Left ventricle myocardium inferior (tissue), 1 donor: Measurements from ENCODE around the gene FSIP2. TPM values are rescaled to one million over a fixed set of nuclear protein-coding genes. Genes with fewer than 3 reads are reported as not detected.
"Not testable (repeated sequence)": the region's sequence is repeated elsewhere in the genome, so short reads cannot be mapped to it uniquely, and the experiment has no call there.

ENCODE experiments used
- DNase-seq: peaks from one replicate; pipeline ENCODE4 v3.0.0-alpha.2; 2020
- H3K27ac ChIP-seq: fragments of 200-600 bp; replicated peaks from 2 replicates; pipeline ENCODE4 v1.8.0; 2021
- H3K27me3 ChIP-seq: fragments of 200-600 bp; 2 replicates; pipeline ENCODE4 v1.8.0; 2021; ENCODE audit warnings: low read depth
- H3K36me3 ChIP-seq: fragments of 200-600 bp; 2 replicates; pipeline ENCODE4 v1.8.0; 2021
- H3K4me1 ChIP-seq: fragments of 200-600 bp; 2 replicates; pipeline ENCODE4 v1.8.0; 2021
- H3K4me3 ChIP-seq: fragments of 200-600 bp; 2 replicates; pipeline ENCODE4 v1.8.0; 2021; ENCODE audit warnings: mild to moderate bottlenecking, moderate library complexity
- H3K9me3 ChIP-seq: fragments of 200-600 bp; replicated peaks from 2 replicates; pipeline ENCODE4 v1.8.0; 2021
- intact Hi-C: fragments of 100-400 bp; cut with micrococcal nuclease; formaldehyde crosslinking; loops from one replicate; pipeline ENCODE4 v1.11.0; 2022
- total RNA-seq: library from RNA; stranded (reverse); fragmentation: NEBNext Ultra II Directional; extraction: Animal tissue kit (Norgen Biotek cat#: 25700); gene quantifications from one replicate; pipeline ENCODE4 v1.2.1, GENCODE V29; 2021
- TF ChIP-seq, protein P1 (sequence below): fragments of 200-600 bp; IDR thresholded peaks from 2 replicates; pipeline ENCODE4 v1.8.0; 2021; ENCODE audit warnings: antibody characterized with exemption, mild to moderate bottlenecking, borderline replicate concordance
- donor health status: DM: no; HTN: yes; CAD: no; lungs with severe emphysema.

FSIP2 gene
- total RNA-seq, 1 donor from 2014 or later: 0.05 TPM

DNA sequence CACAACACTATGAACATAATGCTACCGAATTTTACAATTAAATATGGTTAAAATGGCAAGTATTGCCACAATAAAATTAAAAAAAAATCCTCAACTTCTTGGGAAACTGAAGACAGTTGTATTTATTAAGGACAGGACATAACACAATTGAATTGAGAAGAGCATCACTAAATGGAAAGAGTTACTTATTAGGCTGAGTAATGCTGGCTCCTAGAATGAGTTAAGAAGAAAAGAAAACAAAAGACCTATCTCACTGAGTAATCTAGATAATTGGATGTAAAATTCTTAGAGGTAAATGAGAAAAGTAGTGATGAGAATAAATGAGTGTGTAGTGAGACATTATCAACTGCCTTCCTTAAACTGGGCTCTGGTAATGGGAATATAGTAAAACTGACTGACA is 121.7 kb downstream of the FSIP2 start:
- no peak overlapping the region for H3K27ac ChIP-seq
- H3K9me3 ChIP-seq: peaks cover 12% of the 10 kb centered on the region
- no peaks in the 10 kb centered on the region for H3K4me1 ChIP-seq
- TF ChIP-seq, protein P1, sequence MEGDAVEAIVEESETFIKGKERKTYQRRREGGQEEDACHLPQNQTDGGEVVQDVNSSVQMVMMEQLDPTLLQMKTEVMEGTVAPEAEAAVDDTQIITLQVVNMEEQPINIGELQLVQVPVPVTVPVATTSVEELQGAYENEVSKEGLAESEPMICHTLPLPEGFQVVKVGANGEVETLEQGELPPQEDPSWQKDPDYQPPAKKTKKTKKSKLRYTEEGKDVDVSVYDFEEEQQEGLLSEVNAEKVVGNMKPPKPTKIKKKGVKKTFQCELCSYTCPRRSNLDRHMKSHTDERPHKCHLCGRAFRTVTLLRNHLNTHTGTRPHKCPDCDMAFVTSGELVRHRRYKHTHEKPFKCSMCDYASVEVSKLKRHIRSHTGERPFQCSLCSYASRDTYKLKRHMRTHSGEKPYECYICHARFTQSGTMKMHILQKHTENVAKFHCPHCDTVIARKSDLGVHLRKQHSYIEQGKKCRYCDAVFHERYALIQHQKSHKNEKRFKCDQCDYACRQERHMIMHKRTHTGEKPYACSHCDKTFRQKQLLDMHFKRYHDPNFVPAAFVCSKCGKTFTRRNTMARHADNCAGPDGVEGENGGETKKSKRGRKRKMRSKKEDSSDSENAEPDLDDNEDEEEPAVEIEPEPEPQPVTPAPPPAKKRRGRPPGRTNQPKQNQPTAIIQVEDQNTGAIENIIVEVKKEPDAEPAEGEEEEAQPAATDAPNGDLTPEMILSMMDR: no peak
- DNase-seq: no peak
- no peaks in the 10 kb centered on the region for H3K36me3 ChIP-seq
- intact Hi-C loops: no loop called here
- H3K4me3 ChIP-seq: no peak overlapping the region
- no peaks in the 10 kb centered on the region for H3K27me3 ChIP-seq

DNA sequence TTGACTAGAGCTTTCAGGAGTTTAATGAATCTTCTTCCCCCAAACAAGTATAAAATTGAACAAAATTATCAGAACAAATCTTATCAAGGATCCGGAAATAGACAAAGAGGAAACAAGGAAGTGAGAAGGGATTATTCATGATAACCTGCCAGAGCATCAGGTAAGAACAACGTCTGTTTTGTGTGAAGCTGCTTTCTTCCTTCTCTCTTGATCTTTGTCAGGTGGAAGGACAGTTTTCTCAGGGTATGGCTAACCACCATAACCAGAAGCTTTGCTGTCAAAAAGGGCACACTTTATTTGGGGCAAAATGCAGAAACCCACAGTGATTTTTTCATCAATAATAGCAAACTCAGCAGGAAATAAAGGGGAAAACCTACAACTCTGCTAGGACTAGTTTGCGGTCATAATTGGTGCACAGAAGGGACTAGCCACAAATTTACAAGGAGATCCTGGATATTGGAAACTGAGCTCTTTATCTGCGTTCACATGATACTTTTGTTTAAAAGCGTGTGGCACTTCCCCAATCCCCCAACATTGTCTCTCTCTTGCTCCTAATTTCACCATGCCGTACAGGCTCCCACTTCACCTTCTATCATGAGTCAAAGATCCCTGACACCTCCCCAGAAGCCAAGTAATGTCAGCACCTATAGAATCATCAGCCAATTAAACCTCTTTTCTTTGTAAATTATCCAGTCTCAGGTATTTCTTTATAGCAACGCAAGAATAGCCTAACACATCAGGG is 124.2 kb downstream of the FSIP2 start:
- peaks cover 8% of the 10 kb centered on the region for H3K9me3 ChIP-seq
- TF ChIP-seq, protein P1: no peak
- H3K4me1 ChIP-seq: no peaks in the 10 kb centered on the region
- DNase-seq: no peak
- H3K4me3 ChIP-seq: no peak overlapping the region
- H3K27me3 ChIP-seq: no peaks in the 10 kb centered on the region
- intact Hi-C loops: no loop called here
- H3K27ac ChIP-seq: no peak overlapping the region
- no peaks in the 10 kb centered on the region for H3K36me3 ChIP-seq

DNA sequence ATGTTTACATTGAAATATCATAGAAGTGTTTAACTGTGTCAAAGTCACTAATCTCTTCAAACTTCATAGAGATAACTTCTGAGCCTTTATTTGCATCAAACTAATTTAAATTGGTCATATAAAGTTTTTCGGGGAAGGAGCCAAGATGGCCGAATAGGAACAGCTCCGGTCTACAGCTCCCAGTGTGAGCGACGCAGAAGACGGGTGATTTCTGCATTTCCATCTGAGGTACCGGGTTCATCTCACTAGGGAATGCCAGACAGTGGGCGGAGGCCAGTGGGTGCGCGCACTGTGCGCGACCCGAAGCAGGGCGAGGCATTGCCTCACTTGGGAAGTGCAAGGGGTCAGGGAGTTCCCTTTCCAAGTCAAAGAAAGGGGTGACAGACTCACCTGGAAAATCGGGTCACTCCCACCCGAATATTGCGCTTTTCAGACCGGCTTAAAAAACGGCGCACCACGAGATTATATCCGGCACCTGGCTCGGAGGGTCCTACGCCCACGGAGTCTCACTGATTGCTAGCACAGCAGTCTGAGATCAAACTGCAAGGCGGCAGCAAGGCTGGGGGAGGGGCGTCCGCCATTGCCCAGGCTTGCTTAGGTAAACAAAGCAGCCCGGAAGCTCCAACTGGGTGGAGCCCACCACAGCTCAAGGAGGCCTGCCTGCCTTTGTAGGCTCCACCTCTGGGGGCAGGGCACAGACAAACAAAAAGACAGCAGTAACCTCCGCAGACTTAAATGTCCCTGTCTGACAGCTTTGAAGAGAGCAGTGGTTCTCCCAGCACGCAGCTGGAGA is 126.1 kb downstream of the FSIP2 start:
- intact Hi-C loops, DNase-seq, H3K9me3 ChIP-seq, H3K4me3 ChIP-seq, H3K27ac ChIP-seq, H3K4me1 ChIP-seq, H3K36me3 ChIP-seq, H3K27me3 ChIP-seq: not testable (repeated sequence)

DNA sequence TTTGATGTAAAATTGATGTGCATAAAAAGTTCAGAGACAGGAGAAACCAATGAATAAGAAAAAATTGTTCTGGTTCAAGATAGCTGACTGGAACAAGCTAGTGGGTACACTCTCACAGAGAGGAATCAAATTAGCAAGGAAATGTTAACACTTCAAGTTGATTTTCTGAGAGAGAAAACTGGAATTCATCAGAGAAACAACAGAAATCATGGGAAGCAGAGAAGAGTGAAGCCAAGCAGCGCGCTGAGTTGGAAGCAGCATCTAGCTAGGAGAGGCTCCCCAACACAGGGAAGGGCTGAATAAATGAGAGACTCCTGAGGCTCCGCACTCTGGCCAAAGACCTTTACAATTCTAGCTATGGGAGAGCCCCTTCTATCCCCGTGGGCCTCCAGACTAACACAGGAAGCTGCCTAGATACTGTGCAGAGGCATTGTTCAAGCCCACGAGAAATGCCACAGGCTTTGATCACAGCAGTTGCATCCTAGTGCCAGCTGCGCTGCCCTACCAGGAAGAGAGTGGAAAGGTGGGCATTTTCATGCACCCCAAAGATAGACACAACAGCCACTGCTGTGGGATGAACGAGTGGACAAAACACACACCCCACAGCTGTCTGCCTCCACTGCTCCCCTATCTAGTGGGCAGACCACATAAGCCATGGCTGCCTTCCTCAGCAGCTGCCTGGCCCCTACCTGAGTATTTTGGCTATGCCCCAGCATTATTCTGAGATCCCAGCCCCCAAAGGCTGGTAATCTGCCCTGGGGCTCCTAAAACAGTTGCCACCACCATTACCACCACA is 136.7 kb downstream of the FSIP2 start:
- DNase-seq: no peak
- Histone ChIP-seq H3K4me3 (no peak overlapping the region), H3K27ac (no peak overlapping the region), H3K9me3 (no peaks in the 10 kb centered on the region), H3K27me3 (no peaks in the 10 kb centered on the region), H3K36me3 (no peaks in the 10 kb centered on the region), H3K4me1 (no peaks in the 10 kb centered on the region)
- intact Hi-C loops: no loop called here
- TF ChIP-seq, protein P1: no peak

DNA sequence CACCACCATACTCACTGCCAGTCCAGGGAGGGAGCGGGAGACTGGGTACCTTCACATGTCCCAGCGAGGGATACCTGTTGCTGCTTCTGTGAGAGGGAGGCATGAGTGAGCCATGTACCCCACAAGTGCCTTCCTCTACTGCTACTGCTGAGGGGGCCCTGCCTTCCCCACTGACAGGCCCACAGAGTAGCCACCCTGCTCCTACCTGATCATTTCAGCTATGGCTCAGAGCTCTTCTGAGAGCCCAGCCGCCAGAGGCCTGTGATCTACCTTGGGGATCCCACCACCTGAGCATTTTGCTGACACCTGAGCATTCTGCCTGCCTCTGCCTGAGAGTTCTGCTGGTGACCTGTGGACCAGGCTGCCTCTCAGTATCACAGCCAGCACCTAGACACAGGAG is 137.6 kb downstream of the FSIP2 start:
- intact Hi-C loops: no loop called here
- Histone ChIP-seq H3K27ac (no peak overlapping the region), H3K4me3 (no peak overlapping the region), H3K27me3 (no peaks in the 10 kb centered on the region), H3K36me3 (no peaks in the 10 kb centered on the region), H3K4me1 (no peaks in the 10 kb centered on the region), H3K9me3 (no peaks in the 10 kb centered on the region)
- no peak for DNase-seq
- TF ChIP-seq, protein P1: no peak
